DND-41 (cell line): ENCODE data around the gene SPIB.

Experiments used
- ATAC-seq: fragments of 200-7000 bp; cut with Tn5 transposase; 3 replicates; pipeline ENCODE4 v1.9.1; 2021; ENCODE audit warnings: low read depth; ENCODE audit not compliant: insufficient read depth
- DNase-seq: peaks from one replicate; pipeline ENCODE4 v3.0.0-alpha.2; 2020
- H2AFZ ChIP-seq: 2 replicates; pipeline ENCODE4 v1.6.0; 2012; ENCODE audit warnings: low read depth, low read length
- H3K27ac ChIP-seq: 2 replicates; pipeline ENCODE4 v1.5.1; 2012; ENCODE audit warnings: low read length, inconsistent platforms
- H3K27me3 ChIP-seq: fragments of 200-600 bp; sonication (generic); 2 replicates; pipeline ENCODE4 v1.6.0; 2012; ENCODE audit warnings: low read length, mild to moderate bottlenecking, inconsistent platforms; ENCODE audit not compliant: insufficient read depth, poor library complexity
- H3K36me3 ChIP-seq: 2 replicates; pipeline ENCODE4 v1.5.1; 2012; ENCODE audit warnings: low read length, inconsistent platforms; ENCODE audit not compliant: insufficient read depth
- H3K4me1 ChIP-seq: 2 replicates; pipeline ENCODE4 v1.5.1; 2012; ENCODE audit warnings: mild to moderate bottlenecking, low read length; ENCODE audit not compliant: insufficient read depth
- H3K4me2 ChIP-seq: 2 replicates; pipeline ENCODE4 v1.6.0; 2012; ENCODE audit warnings: mild to moderate bottlenecking, moderate library complexity, low read length, inconsistent platforms; ENCODE audit not compliant: insufficient read depth
- H3K4me3 ChIP-seq, 2 experiments: fragments of 200-600 bp in 1 of 2; shearing (Covaris generic) in 1 of 2; 2 replicates each; pipeline ENCODE4 v1.5.1; 2012 to 2016; ENCODE audit warnings: inconsistent platforms in 2 of 2, low read length in 2 of 2, mild to moderate bottlenecking in 2 of 2, low read depth in 1 of 2, moderate library complexity in 1 of 2
- H3K79me2 ChIP-seq: 2 replicates; pipeline ENCODE4 v1.6.0; 2012; ENCODE audit warnings: low read length, inconsistent platforms; ENCODE audit not compliant: insufficient read depth
- H3K9ac ChIP-seq: 2 replicates; pipeline ENCODE4 v1.6.0; 2012; ENCODE audit warnings: low read depth, mild to moderate bottlenecking, inconsistent platforms, low read length, moderate library complexity
- H3K9me3 ChIP-seq: 2 replicates; pipeline ENCODE4 v1.5.1; 2012; ENCODE audit warnings: low read length, moderate library complexity, mild to moderate bottlenecking, inconsistent platforms; ENCODE audit not compliant: insufficient read depth, severe bottlenecking
- H4K20me1 ChIP-seq: 2 replicates; pipeline ENCODE4 v1.6.0; 2012; ENCODE audit warnings: low read length; ENCODE audit not compliant: insufficient read depth
- EZH2 ChIP-seq: IDR thresholded peaks from 3 replicates; pipeline ENCODE4 v1.6.1; 2012; ENCODE audit warnings: borderline replicate concordance, low read depth, mild to moderate bottlenecking, moderate library complexity, low read length, inconsistent platforms; ENCODE audit not compliant: severe bottlenecking
- TF ChIP-seq, protein P1 (sequence below): IDR thresholded peaks from 2 replicates; pipeline ENCODE4 v1.5.1; 2012; ENCODE audit warnings: borderline replicate concordance, low read length, moderate library complexity, mild to moderate bottlenecking; ENCODE audit not compliant: poor library complexity, severe bottlenecking; ENCODE audit errors: extremely low read depth

Gene SPIB

DNA sequence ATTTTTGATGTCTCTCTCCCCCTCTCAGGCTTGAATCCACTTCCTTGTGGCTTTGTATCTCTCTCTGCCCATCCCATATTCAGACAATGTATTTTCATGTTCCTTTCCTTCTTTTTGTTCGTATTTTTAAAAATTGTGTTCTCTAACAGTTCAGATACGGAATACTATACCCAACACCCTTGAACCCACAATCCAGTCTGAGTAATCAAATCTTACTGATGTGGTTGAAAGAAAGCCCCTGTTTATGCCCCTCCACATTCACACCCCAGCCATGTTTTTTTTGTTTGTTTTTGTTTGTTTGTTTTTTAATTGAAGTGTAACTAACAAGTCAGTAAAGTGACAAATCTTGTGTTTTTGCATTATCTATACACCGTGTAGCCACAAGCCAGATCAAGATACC lies 1.4 kb downstream of the SPIB start:
- no peak overlapping the region for H3K27ac ChIP-seq
- ATAC-seq, result no peak
- no peak overlapping the region for H3K4me3 ChIP-seq
- H3K4me1 ChIP-seq, result peaks cover 9% of the 10 kb centered on the region
- H2AFZ ChIP-seq, result no peak overlapping the region
- TF ChIP-seq, protein P1, sequence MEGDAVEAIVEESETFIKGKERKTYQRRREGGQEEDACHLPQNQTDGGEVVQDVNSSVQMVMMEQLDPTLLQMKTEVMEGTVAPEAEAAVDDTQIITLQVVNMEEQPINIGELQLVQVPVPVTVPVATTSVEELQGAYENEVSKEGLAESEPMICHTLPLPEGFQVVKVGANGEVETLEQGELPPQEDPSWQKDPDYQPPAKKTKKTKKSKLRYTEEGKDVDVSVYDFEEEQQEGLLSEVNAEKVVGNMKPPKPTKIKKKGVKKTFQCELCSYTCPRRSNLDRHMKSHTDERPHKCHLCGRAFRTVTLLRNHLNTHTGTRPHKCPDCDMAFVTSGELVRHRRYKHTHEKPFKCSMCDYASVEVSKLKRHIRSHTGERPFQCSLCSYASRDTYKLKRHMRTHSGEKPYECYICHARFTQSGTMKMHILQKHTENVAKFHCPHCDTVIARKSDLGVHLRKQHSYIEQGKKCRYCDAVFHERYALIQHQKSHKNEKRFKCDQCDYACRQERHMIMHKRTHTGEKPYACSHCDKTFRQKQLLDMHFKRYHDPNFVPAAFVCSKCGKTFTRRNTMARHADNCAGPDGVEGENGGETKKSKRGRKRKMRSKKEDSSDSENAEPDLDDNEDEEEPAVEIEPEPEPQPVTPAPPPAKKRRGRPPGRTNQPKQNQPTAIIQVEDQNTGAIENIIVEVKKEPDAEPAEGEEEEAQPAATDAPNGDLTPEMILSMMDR, result no peak
- no peak for TF ChIP-seq EZH2
- peaks cover 14% of the 10 kb centered on the region for H3K36me3 ChIP-seq
- no peaks in the 10 kb centered on the region for H3K9me3 ChIP-seq
- H3K9ac ChIP-seq, result no peak overlapping the region
- peaks cover 7% of the 10 kb centered on the region; the same call in 1 of the 2 replicates for H4K20me1 ChIP-seq
- H3K4me2 ChIP-seq, result no peak overlapping the region
- DNase-seq, result no peak
- H3K79me2 ChIP-seq, result no peaks in the 10 kb centered on the region
- H3K27me3 ChIP-seq, result no peaks in the 10 kb centered on the region

DNA sequence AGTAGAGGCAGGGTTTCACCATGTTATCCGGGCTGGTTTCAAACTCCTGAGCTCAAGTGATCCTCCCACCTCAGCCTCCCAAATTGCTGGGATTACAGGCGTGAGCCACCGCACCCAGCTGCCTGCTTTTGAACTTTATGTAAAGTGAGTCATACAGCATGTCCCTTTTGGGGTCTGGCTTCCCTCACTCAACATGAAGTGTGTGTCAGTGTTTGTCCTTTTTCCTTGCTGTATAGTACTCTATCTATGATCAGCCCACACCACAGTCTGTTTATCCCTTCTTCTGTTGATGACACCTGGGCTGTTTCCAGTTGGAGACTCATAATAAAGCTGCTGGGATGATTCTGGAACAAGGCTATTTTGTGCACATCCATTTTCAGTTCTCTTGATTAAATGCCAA lies 2.1 kb downstream of the SPIB start:
- Histone ChIP-seq H3K36me3 (peaks cover 12% of the 10 kb centered on the region), H3K27ac (no peak overlapping the region), H3K9ac (no peak overlapping the region), H3K4me1 (peaks cover 9% of the 10 kb centered on the region), H3K27me3 (no peaks in the 10 kb centered on the region), H3K9me3 (no peaks in the 10 kb centered on the region), H3K79me2 (no peaks in the 10 kb centered on the region), H2AFZ (no peak overlapping the region), H4K20me1 (peaks cover 4% of the 10 kb centered on the region; the same call in 1 of the 2 replicates), H3K4me2 (no peak overlapping the region), H3K4me3 (no peak overlapping the region)
- DNase-seq, result no peak
- no peak for ATAC-seq
- TF ChIP-seq EZH2, result no peak
- TF ChIP-seq, protein P1, result no peak

DNA sequence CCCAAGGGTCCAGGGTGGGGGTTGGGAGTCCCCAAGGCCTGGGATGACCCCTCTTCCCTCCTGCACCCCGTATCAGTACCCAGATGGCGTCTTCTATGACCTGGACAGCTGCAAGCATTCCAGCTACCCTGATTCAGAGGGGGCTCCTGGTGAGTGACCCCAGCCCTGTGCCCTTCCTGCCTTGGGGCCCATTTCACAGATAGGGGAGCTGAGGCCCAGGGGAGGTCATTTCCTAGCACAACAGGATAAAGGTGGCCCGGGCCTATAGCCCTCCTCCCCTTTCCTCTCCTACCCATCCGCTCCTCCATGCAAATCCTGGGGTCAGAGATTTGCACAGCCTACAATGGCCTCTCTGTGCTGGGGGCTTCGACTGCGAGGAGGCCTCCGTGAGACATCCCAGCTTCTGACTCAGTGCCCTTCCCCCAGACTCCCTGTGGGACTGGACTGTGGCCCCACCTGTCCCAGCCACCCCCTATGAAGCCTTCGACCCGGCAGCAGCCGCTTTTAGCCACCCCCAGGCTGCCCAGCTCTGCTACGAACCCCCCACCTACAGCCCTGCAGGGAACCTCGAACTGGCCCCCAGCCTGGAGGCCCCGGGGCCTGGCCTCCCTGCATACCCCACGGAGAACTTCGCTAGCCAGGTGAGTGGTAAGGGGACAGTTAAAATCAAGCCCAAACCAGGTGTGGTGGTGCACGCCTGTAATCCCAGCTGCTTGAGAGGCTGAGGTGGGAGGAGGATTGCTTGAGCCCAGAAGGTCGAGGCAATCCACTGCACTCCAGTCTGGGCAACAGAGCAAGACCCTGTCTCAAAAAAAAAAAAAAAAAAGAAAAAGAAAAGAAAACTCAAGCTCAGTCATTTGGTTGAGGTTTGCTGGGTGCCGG lies 3.9 kb downstream of the SPIB start:
- peaks cover 9% of the 10 kb centered on the region for H3K4me1 ChIP-seq
- H3K79me2 ChIP-seq, result no peaks in the 10 kb centered on the region
- H3K27me3 ChIP-seq, result no peaks in the 10 kb centered on the region
- ATAC-seq (no peak), DNase-seq (no peak)
- no peak overlapping the region for H3K27ac ChIP-seq
- no peak overlapping the region for H3K4me3 ChIP-seq
- H3K36me3 ChIP-seq, result no peaks in the 10 kb centered on the region
- no peak overlapping the region for H3K4me2 ChIP-seq
- H3K9ac ChIP-seq, result no peak overlapping the region
- no peaks in the 10 kb centered on the region for H3K9me3 ChIP-seq
- no peak overlapping the region for H2AFZ ChIP-seq
- no peaks in the 10 kb centered on the region for H4K20me1 ChIP-seq
- TF ChIP-seq, protein P1, result no peak
- TF ChIP-seq EZH2, result no peak
